Gastrocnemius medialis (tissue), 4 donors: Measurements from ENCODE around the gene SOAT2.

Source experiments
- CTCF ChIP-seq, 5 experiments: fragments of 450-650 bp in 3 of 5; fragments of 200-600 bp in 2 of 5; sonication (generic) in 2 of 5; IDR thresholded peaks in 4 of 5; conservative IDR thresholded peaks in 1 of 5; 1 replicate in 4 of 5; 2 replicates in 1 of 5; pipeline ENCODE4 v1.5.1; 2016 to 2019; ENCODE audit warnings: antibody characterized with exemption in 5 of 5, mild to moderate bottlenecking in 3 of 5, moderate library complexity in 3 of 5
- POLR2A ChIP-seq, 2 donors: fragments of 450-650 bp; IDR thresholded peaks; one replicate each; pipeline ENCODE4 v1.6.1; 2017; ENCODE audit warnings: antibody characterized with exemption in 2 of 2, mild to moderate bottlenecking in 2 of 2, moderate library complexity in 2 of 2

GRCh38 chr12:53069621-53070410 lies 33.5 kb upstream of the SOAT2 start:
- TF ChIP-seq POLR2A (IDR thresholded peaks at IDR 0.05) = no peak
- TF ChIP-seq CTCF (IDR thresholded peaks at IDR 0.05 in 4 of 5, conservative IDR thresholded peaks at IDR 0.05 in 1 of 5) = no peak
